PC-9 (cell line): ENCODE measurements around the gene BICC1. TPM values are rescaled to one million over a fixed set of nuclear protein-coding genes. Genes with fewer than 3 reads are reported as not detected.
A peak's percentile ranks its signal among the peaks of the same experiment; 100 is the strongest.

Source experiments
- BruUV-seq: library from RNA; stranded (reverse); fragments of 400-500 nt; replicated peaks from 2 replicates; lab custom pipeline; 2021; lab: Mats Ljungman, UMichigan
- CTCF ChIA-PET: fragments of 300-600 bp; sonication (Branson Sonifier 250); formaldehyde crosslinking; loops from one replicate; lab custom pipeline; 2022; ENCODE audit warnings: antibody characterized with exemption; lab: Charles Lee
- POLR2A ChIA-PET: fragments of 300-600 bp; sonication (Branson Sonifier 250); formaldehyde crosslinking; loops from one replicate; lab custom pipeline; 2022; ENCODE audit warnings: antibody characterized with exemption; ENCODE audit not compliant: unreplicated experiment; lab: Charles Lee
- DNase-seq, 2 experiments: peaks; one replicate each; pipeline versions ENCODE4 v3.0.0 to v3.0.0-alpha.2; 2015 to 2022; ENCODE audit warnings: mixed read lengths in 1 of 2
- H2AFZ ChIP-seq: fragments of 200-600 bp; sonication (generic); 2 replicates; pipeline ENCODE4 v1.8.1; 2017; ENCODE audit warnings: antibody characterized with exemption
- H3F3A ChIP-seq: fragments of 200-600 bp; sonication (generic); 2 replicates; pipeline ENCODE4 v1.8.1; 2017; ENCODE audit warnings: antibody characterized with exemption, mild to moderate bottlenecking, low read depth; ENCODE audit not compliant: insufficient read depth
- H3K27ac ChIP-seq: fragments of 200-600 bp; sonication (generic); 2 replicates; pipeline ENCODE4 v1.6.1; 2016; ENCODE audit warnings: mixed run types
- H3K27me3 ChIP-seq: fragments of 200-600 bp; sonication (generic); 2 replicates; pipeline ENCODE4 v1.6.1; 2016; ENCODE audit warnings: low read depth, mixed run types; ENCODE audit not compliant: insufficient read depth
- H3K36me3 ChIP-seq: fragments of 200-600 bp; sonication (generic); 2 replicates; pipeline ENCODE4 v1.6.1; 2016; ENCODE audit warnings: low read depth, mixed run types
- H3K4me1 ChIP-seq: fragments of 200-600 bp; sonication (generic); replicated peaks from 2 replicates; pipeline ENCODE4 v1.6.1; 2016; ENCODE audit warnings: mixed run types; ENCODE audit not compliant: insufficient read depth
- H3K4me2 ChIP-seq: fragments of 200-600 bp; sonication (generic); 2 replicates; pipeline ENCODE4 v1.6.1; 2017; ENCODE audit warnings: mixed run types
- H3K4me3 ChIP-seq: fragments of 200-600 bp; sonication (generic); 2 replicates; pipeline ENCODE4 v1.6.1; 2016; ENCODE audit warnings: mixed run types
- H3K79me2 ChIP-seq: fragments of 200-600 bp; sonication (generic); 2 replicates; pipeline ENCODE4 v1.6.1; 2017; ENCODE audit warnings: low read depth, mixed run types
- H3K9me2 ChIP-seq: fragments of 200-600 bp; sonication (generic); 2 replicates; pipeline ENCODE4 v1.8.1; 2017; ENCODE audit warnings: mild to moderate bottlenecking; ENCODE audit not compliant: insufficient read depth
- H3K9me3 ChIP-seq: fragments of 200-600 bp; sonication (generic); 2 replicates; pipeline ENCODE4 v1.8.1; 2016; ENCODE audit warnings: low read depth; ENCODE audit not compliant: insufficient read depth
- H4K20me1 ChIP-seq: fragments of 200-600 bp; sonication (generic); 2 replicates; pipeline ENCODE4 v1.8.1; 2017; ENCODE audit not compliant: insufficient read depth
- EZH2 ChIP-seq: fragments of 200-600 bp; sonication (generic); IDR thresholded peaks from 2 replicates; pipeline ENCODE4 v1.8.0; 2017; ENCODE audit warnings: antibody characterized with exemption, low read depth
- intact Hi-C: fragments of 100-400 bp; cut with micrococcal nuclease; formaldehyde crosslinking; loops from one replicate; pipeline ENCODE4 v1.10.0; 2022; ENCODE audit not compliant: unreplicated experiment
- total RNA-seq: library from RNA; stranded (reverse); gene quantifications from 2 replicates; pipeline ENCODE4 v1.2.3, GENCODE V29; 2021
- TF ChIP-seq, protein P1 (sequence below): fragments of 200-600 bp; sonication (generic); conservative IDR thresholded peaks from 2 replicates; pipeline ENCODE4 v1.6.1; 2017; ENCODE audit warnings: mixed run types, antibody characterized with exemption, mild to moderate bottlenecking, moderate library complexity

Gene BICC1
- total RNA-seq, 1 experiment from 2014 or later = not detected

DNA sequence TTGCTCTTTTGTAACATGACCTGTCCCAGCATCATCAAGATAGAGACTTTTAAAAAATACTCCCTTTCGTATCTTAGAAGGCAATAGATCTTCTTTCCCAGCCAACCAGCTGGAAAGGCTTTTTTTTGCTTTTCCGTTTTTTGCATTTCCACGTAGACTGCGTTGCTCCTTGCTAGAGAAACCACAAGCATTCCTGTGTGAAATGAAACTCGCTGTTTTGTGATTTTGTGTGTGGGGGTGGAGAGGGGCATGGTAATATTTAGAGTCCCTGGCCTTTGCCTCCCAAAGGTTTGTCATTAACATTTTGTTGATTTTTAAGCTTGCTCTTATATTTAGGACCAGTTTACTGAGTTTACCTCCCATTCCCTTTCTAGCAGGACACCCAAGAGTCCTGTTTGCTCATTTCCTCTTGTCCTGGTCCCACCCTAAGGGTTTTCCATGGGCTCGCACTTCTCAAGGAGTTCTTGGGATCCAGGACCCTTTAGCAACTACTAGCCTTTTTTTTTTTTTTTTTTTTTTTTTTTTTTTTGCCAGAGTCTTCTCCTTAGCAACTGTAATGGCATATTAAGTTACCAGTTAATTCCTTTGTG is 243.6 kb downstream of the BICC1 start:
- ChIA-PET CTCF (no interaction called here), POLR2A (no interaction called here)
- Histone ChIP-seq H3K4me1 (peaks cover 4% of the 10 kb centered on the region; the same call in 1 of the 2 replicates), H3K4me2 (peak overlapping the region; percentile 68), H3F3A (no peaks in the 10 kb centered on the region), H3K9me2 (no peaks in the 10 kb centered on the region), H3K4me3 (peak overlapping the region; percentile 24; the same call in 1 of the 2 replicates), H3K9me3 (no peaks in the 10 kb centered on the region), H3K36me3 (no peaks in the 10 kb centered on the region), H3K79me2 (no peaks in the 10 kb centered on the region), H2AFZ (peak overlapping the region; percentile 68; the same call in 1 of the 2 replicates), H3K27me3 (no peaks in the 10 kb centered on the region), H3K27ac (no peak overlapping the region), H4K20me1 (no peaks in the 10 kb centered on the region)
- TF ChIP-seq, protein P1, sequence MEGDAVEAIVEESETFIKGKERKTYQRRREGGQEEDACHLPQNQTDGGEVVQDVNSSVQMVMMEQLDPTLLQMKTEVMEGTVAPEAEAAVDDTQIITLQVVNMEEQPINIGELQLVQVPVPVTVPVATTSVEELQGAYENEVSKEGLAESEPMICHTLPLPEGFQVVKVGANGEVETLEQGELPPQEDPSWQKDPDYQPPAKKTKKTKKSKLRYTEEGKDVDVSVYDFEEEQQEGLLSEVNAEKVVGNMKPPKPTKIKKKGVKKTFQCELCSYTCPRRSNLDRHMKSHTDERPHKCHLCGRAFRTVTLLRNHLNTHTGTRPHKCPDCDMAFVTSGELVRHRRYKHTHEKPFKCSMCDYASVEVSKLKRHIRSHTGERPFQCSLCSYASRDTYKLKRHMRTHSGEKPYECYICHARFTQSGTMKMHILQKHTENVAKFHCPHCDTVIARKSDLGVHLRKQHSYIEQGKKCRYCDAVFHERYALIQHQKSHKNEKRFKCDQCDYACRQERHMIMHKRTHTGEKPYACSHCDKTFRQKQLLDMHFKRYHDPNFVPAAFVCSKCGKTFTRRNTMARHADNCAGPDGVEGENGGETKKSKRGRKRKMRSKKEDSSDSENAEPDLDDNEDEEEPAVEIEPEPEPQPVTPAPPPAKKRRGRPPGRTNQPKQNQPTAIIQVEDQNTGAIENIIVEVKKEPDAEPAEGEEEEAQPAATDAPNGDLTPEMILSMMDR = no peak
- no peak for TF ChIP-seq EZH2
- BruUV-seq = no TSS peak
- intact Hi-C loops = no loop called here
- no peak for DNase-seq

DNA sequence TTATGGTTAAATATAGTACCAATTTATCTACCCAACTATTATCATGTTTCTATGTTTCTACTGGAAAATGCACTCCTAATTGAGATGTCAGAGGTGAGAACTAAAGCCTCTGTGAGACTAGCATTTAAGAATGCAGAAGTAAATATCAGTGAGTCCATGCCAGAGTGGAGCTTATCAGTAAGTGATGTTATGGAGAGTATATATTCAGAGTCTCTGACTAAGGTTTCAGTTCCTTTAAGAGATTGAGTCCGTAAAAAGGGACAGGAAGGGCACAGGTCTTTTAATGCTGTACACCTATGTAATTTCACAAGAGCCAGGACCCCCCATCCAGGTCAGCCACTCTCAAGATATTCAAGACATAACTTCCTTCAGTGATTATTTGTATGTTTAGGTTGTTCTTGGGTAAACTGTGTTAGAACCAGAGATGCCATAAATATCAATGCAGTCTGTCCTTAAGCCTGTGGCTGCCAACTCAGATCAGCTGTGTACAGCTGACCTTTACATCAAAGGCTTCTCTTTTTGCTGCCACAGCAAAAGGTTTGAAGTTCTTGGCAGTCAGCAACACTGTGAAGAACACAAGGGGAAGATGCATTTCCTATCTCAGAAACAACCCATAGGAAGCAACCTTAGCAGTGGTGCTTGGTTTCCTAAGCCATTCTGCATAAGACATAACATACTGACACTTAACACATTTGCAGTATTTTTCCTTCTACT is 244.8 kb downstream of the BICC1 start:
- intact Hi-C loops = no loop called here
- ChIA-PET CTCF (no interaction called here), POLR2A (no interaction called here)
- no peak overlapping the region for H3K4me2 ChIP-seq
- peaks cover 4% of the 10 kb centered on the region; the same call in 1 of the 2 replicates for H3K4me1 ChIP-seq
- TF ChIP-seq, protein P1 = no peak
- no peak for TF ChIP-seq EZH2
- H4K20me1 ChIP-seq = no peaks in the 10 kb centered on the region
- no peak overlapping the region for H3K27ac ChIP-seq
- H3F3A ChIP-seq = no peaks in the 10 kb centered on the region
- H2AFZ ChIP-seq = no peak overlapping the region
- no peak overlapping the region for H3K4me3 ChIP-seq
- no peaks in the 10 kb centered on the region for H3K9me3 ChIP-seq
- no peak for DNase-seq
- H3K79me2 ChIP-seq = no peaks in the 10 kb centered on the region
- H3K27me3 ChIP-seq = no peaks in the 10 kb centered on the region
- H3K36me3 ChIP-seq = no peaks in the 10 kb centered on the region
- no TSS peak for BruUV-seq
- no peaks in the 10 kb centered on the region for H3K9me2 ChIP-seq

DNA sequence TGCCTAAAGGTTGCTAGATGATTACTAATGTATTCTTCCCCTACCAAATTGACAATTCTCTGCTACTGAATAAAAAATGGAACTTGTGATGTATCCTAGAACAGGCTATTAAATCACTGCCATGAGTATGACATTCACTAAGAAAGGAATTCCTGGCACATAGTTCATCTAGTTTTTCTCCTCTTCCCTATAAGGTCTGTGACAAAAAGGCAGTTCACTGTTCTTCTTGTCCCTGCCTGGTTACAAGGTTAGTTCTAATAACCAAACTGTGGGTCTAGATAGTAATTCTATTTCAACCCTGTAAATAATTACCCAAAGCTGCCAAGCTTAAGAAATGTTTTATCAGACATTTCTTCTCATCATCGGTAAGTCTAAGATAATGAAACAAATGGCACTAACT is 245.6 kb downstream of the BICC1 start:
- Histone ChIP-seq H3K4me1 (peaks cover 4% of the 10 kb centered on the region; the same call in 1 of the 2 replicates), H3K4me3 (no peak overlapping the region), H3F3A (no peaks in the 10 kb centered on the region), H3K27me3 (no peaks in the 10 kb centered on the region), H3K36me3 (no peaks in the 10 kb centered on the region), H4K20me1 (no peaks in the 10 kb centered on the region), H3K27ac (no peak overlapping the region), H2AFZ (no peak overlapping the region), H3K79me2 (no peaks in the 10 kb centered on the region), H3K4me2 (no peak overlapping the region), H3K9me3 (no peaks in the 10 kb centered on the region), H3K9me2 (no peaks in the 10 kb centered on the region)
- no TSS peak for BruUV-seq
- POLR2A ChIA-PET = no interaction called here
- no peak for DNase-seq
- intact Hi-C loops = no loop called here
- CTCF ChIA-PET = no interaction called here
- no peak for TF ChIP-seq EZH2
- TF ChIP-seq, protein P1 = no peak
